Hippocampal formation (tissue), 2 donors: ENCODE data around the gene PEAK1.
"Not testable (repeated sequence)": the region's sequence is repeated elsewhere in the genome, so short reads cannot be mapped to it uniquely, and the experiment has no call there.

Source experiments
- DNase-seq, 2 donors: peaks; one replicate each; lab custom pipeline; 2025; lab: John Stamatoyannopoulos, UW

PEAK1 gene

DNA sequence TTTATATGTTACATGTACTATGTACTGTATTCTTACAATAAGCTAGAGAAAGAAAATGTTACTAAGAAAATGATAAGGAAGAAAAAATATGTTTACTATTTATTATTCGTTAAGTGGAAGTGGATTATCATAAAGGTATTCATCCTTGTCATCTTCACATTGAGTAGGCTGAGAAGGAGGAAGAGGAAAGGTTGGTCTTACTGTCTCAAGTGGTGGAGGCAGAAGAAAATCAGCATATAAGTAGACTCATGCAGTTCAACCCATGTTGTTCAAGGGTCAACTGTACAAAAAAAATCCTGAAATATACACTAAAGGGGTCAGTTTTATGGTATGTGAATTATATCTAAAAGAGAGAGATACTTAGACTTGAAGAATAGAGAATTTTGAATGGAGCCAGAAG is 6.5 kb upstream of the PEAK1 start:
- DNase-seq, result no peak

DNA sequence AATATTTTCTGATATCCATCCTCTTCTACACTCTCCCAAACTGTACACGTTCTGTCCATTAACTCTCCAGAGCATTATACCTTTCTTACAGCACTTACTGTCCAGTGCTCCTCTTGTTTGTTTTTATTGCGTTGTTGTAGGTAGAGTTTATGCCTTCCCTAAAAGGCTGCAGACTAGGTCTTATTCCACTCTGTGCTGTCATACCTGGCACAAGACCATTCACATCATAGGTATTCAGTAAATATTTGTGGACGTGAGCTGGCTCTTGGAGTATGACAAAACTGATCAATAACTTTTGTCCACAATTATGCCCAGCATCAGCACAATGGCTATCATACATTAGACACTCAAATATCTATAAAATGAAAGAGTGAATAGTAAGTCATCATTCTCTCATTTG is 5.2 kb upstream of the PEAK1 start:
- no peak for DNase-seq

DNA sequence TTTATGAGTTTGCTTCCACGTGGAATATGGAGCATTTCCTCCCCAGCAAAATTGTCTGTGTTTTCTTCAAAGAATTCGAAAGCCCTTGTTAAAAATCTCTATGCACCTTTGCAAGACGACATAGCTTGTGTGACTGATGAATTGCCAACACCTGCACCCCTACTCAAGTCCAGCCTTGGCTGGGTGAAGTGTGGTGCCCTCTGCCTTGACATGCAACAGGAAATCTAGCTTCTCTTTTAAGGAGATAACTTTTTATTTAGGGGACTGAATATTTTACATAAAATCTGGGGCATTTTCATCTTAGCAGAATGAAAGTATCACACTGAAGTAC is 1.4 kb upstream of the PEAK1 start:
- no peak for DNase-seq

GRCh38 chr15:77420610-77421369 is 886 bp upstream of the PEAK1 start, which contains the start of gene HMG20A:
Gene HMG20A (plus strand): TSS chr15:77420888. CDS start chr15:77458408, 37,520 bp downstream.
- peak; percentile 66 to 97 for DNase-seq

- DNase-seq, result peak; percentile 31 to 32
Observed at GRCh38 chr15:77418966-77419835, 703 bp downstream of the PEAK1 start.

- no peak for DNase-seq
Observed at GRCh38 chr15:77418391-77418965, 1.4 kb downstream of the PEAK1 start.

DNA sequence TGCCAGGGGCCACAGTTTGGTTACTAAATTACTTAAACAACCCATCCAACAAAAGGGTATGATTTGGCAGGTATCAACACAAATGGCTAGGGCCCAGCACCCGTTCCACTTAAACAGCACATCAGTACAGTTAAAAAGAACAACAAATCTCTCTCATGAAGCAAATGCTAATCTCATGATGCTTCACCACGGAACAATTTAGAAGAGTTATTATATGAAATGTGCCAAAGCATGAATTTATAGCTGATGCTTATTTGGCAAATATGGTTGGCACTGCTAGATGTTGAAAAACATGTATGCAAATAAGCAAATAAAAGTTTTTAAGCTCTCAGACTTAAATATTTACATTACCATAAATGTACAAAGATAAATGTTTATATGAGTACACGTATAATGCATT is 2.3 kb downstream of the PEAK1 start:
- no peak for DNase-seq

DNA sequence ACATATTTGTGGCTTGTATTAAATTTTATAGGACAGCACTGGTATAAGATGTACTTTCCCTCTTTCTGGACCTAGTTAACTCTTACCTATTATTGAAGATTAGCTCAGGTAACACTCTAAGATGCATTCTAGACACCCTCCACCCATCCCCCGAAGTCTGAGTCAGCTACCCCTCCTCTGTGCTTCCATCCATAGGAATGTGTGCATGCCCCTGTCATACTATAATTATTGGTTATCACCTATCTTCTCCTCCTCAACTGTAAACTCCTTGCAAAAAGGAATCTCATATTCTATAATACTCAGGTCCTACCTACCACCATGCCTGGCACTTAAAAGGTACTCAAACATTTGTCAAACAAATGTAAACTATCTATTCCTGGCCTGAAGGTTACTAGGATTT is 3.0 kb downstream of the PEAK1 start:
- DNase-seq, result no peak

- no peak for DNase-seq
Observed at GRCh38 chr15:77416148-77416455, 3.8 kb downstream of the PEAK1 start.

DNA sequence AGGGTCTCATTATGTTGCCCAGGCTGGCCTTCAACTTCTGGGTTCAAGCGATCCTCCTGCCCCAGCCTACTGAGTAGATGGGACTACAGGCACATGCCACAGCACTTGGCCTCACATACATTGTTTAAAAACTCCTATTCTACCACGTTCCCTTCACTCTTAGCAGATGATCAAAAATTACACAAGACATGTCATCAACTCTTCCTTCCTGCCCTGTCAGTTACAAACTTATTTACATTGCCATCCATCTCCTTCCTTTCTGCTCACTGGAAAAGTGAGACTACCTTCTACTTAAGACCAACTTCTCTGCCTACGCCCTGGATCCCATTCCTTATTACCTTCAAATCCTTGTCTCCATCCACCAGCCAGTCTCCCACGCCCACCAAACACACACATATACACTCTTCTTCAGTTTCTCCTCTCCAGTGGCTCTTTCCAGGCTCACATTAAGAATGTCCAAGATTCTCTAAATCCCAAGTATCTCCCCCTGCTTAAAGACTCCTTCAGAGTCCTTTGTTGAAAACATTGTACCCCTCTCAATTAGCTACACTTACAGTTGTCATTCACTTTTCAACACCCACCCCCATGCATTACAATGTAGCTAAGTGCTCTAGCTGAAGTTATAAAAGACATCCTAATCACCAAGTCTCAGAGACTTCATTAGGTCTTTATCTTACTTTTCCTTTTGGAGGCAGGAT is 4.3 kb downstream of the PEAK1 start:
- DNase-seq, result no peak

DNA sequence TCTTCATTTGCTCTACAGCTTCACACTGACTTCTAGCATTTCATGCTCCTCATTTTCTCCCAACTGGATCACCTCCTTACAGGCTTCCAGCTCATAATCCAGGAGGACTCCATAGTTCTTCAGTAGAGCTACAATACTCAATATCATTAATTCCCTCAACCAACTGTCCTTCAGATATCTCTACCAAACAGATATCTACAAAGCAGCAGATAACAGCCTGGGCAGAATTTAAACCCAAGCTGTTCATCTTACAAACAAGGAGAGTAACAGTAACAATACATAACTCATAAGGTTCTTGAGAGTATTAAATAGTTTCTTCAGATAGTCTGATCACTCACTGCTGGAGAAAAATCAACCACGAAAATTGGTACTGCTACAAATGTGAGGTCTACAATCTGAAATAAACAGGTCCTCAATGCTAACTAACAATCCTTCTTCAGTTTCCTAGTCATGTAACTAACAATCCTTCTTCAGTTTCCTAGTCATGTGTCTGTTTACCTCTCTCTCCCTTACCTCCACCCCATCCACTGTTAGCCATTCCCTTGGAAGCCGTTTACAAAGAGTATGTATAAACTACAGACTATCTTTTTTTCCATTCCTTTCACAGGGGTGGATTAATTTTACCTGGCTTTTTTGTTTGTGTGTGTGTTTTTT is 5.0 kb downstream of the PEAK1 start:
- DNase-seq, result no peak

GRCh38 chr15:77413699-77414349 is 6.1 kb downstream of the PEAK1 start:
- no peak for DNase-seq

GRCh38 chr15:77412972-77413698 is 6.8 kb downstream of the PEAK1 start:
- DNase-seq, result no peak

GRCh38 chr15:77411619-77411976 is 8.3 kb downstream of the PEAK1 start:
- DNase-seq, result no peak

DNA sequence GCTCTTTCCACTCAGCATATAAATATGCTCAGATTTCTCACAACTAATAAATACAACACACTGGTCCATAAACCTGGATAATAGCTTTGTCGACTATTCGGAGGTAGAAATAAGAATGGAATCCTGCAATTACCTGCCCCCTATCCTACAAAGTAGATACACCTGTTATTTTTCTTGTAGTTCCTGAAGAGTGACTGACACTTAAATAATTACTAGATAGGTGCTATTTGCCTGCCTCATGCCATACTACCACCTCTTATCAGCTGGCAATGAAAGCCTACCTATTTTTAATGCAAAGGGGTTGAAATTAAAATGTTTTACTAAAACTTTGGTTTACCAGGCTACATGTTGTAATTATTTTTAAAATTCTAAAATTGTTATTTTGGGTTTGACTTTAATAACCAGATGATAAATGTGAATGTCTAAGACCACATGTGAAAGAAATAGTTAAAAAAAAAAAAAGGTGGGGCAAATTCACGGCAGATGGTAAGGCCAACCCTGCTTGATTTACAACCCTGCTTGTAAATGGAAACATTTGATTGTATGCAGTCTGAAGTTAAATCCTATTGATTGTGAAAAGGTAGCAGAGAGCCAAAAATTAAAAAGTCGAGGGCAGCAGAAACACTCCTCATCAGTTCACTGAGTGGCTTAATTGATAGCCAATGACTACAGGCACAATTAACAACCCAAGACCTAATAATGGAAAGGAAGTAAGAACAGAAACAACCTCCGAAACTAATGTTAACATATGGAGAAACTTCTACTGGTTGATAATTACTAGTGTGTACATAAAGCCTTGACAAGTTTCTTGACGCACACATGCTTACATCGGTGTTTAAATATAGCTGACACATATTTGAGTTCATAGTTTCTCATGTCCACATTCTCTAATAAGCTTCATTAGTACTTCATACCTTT is 8.9 kb downstream of the PEAK1 start:
- no peak for DNase-seq

GRCh38 chr15:77410157-77410500 is 9.8 kb downstream of the PEAK1 start:
- DNase-seq, result not testable (repeated sequence)

DNA sequence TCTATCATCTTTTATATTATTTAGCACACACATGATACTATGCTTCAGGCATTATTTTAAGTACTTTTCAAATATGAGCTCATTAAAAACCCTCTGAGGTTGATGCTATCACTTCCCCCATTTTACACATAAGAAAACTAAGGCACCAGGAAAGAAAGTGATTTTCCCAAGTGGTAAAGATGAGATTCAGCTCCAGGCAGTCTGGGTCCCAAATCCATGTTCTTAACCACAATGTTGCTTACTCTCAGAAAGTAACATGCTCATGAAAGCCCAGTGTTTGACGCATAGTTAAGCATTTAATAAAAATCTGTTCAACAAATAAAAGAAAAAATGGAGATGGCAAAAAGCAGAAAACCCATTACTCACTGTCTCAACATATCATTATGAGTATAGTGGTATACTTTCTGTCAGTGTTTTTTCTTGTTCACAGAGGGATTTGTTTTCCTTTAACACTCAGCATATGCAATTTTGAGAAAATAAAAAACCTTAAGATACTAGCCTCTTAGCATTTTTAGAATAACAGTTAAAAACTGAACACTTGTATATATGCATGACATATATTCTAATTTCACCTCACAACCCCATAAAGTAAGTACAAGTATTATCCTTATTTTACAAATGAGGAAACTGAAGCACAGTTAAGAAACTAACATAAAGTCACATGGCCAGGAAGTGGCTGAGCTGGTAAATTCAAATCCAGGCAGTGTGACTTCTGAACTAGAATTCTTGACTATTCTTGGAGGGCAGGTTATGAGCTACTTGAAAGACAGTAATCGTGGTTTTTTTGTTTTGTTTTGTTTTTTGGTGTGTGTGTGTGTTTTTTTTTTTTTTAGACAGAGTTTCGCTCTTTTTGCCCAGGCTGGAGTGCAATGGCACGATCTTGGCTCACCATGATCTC is 10.4 kb downstream of the PEAK1 start:
- DNase-seq, result no peak

GRCh38 chr15:77406846-77407245 is 13.1 kb downstream of the PEAK1 start:
- no peak for DNase-seq
